Memory B cell (primary cell): ENCODE results near the gene SET.

Experiments
- ATAC-seq: fragments of 150-1000 bp; cut with Tn5 transposase; 2 replicates; pipeline ENCODE4 v1.10.0; 2021; ENCODE audit warnings: low read depth, mild to moderate bottlenecking, moderate library complexity
- DNase-seq, 2 donors: peaks; one replicate each; pipeline ENCODE4 v3.0.0; 2022; ENCODE audit warnings: low spot score in 2 of 2
- H3K27ac Mint-ChIP-seq: one replicate; pipeline ENCODE4 v1.8.0; 2022; ENCODE audit warnings: mild to moderate bottlenecking, moderate library complexity, mixed read lengths
- H3K27me3 Mint-ChIP-seq: one replicate; pipeline ENCODE4 v1.8.0; 2022; ENCODE audit warnings: mixed read lengths
- H3K36me3 Mint-ChIP-seq: one replicate; pipeline ENCODE4 v1.8.0; 2022; ENCODE audit warnings: mild to moderate bottlenecking, mixed read lengths
- H3K4me1 Mint-ChIP-seq: one replicate; pipeline ENCODE4 v1.8.0; 2022; ENCODE audit warnings: mixed read lengths
- H3K4me3 Mint-ChIP-seq: one replicate; pipeline ENCODE4 v1.8.0; 2022; ENCODE audit warnings: mild to moderate bottlenecking, moderate library complexity, mixed read lengths
- H3K9me3 Mint-ChIP-seq: one replicate; pipeline ENCODE4 v1.8.0; 2022; ENCODE audit warnings: mixed read lengths

SET gene

DNA sequence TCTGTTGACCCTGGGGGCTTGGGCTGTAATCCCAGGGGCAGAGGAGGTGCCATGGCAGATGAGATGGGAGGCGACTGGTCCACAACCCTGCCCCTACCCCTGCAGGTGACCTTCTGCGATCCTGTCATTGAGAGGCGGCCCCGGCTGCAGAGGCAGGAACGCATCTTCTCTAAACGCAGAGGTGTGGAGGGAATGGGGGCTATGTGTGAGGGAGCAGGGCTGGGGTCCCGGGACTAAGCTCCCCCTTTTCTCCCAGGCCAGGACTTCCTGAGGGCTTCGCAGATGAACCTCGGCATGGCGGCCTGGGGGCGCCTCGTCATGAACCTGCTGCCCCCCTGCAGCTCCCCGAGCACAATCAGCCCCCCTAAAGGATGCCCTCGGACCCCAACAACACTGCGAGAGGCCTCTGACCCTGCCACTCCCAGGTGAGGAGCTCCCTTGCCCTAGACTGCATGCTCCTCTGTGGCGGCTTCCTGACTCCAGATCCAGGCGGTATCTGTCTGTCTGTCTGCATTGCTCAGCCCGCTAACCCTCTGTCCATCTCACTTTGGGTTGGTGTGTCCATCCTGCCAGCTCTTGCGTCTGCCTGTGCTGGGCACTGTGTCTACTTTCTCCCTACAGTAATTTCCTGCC lies 25.0 kb downstream of the SET start:
- no peaks in the 10 kb centered on the region for H3K36me3 Mint-ChIP-seq
- H3K4me1 Mint-ChIP-seq = no peaks in the 10 kb centered on the region
- H3K27me3 Mint-ChIP-seq = no peaks in the 10 kb centered on the region
- no peaks in the 10 kb centered on the region for H3K9me3 Mint-ChIP-seq
- DNase-seq = no peak
- no peak overlapping the region for H3K4me3 Mint-ChIP-seq
- H3K27ac Mint-ChIP-seq = no peak overlapping the region
- no peak for ATAC-seq

GRCh38 chr9:128714586-128715435 lies 25.8 kb downstream of the SET start:
- no peak for DNase-seq
- Mint-ChIP-seq H3K4me1 (no peaks in the 10 kb centered on the region), H3K27me3 (no peaks in the 10 kb centered on the region)

DNA sequence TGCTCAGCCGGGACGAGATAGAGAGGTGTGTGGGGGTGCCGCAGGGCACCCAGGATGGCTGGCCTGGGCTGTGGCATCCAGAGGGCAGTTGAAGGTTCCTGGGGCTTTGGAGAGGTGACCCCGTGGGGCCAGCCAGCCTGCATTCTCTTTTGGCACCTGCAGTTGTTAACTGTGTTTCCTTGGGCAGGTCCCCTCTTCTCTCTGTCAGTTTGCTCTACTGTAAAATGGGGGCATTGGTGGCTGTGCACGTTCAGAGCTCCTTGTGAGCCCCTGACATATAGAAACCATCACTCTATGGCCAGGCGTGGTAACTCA lies 26.4 kb downstream of the SET start:
- no peak overlapping the region for H3K4me3 Mint-ChIP-seq
- peaks cover under 1% of the 10 kb centered on the region for H3K36me3 Mint-ChIP-seq
- H3K9me3 Mint-ChIP-seq = no peaks in the 10 kb centered on the region
- no peaks in the 10 kb centered on the region for H3K27me3 Mint-ChIP-seq
- DNase-seq (no peak), ATAC-seq (no peak)
- no peak overlapping the region for H3K27ac Mint-ChIP-seq
- H3K4me1 Mint-ChIP-seq = no peaks in the 10 kb centered on the region

More at GRCh38 chr9:128714586-128715435, 25.8 kb downstream of the SET start:
- Mint-ChIP-seq H3K9me3 (no peaks in the 10 kb centered on the region), H3K27ac (no peak overlapping the region), H3K36me3 (no peaks in the 10 kb centered on the region), H3K4me3 (no peak overlapping the region)
- no peak for ATAC-seq

GRCh38 chr9:128716581-128717254 lies 27.7 kb downstream of the SET start:
- H3K36me3 Mint-ChIP-seq = peaks cover 6% of the 10 kb centered on the region
- DNase-seq = no peak
- no peak overlapping the region for H3K4me3 Mint-ChIP-seq
- no peak overlapping the region for H3K27ac Mint-ChIP-seq
- no peaks in the 10 kb centered on the region for H3K9me3 Mint-ChIP-seq
- no peaks in the 10 kb centered on the region for H3K27me3 Mint-ChIP-seq
- H3K4me1 Mint-ChIP-seq = no peaks in the 10 kb centered on the region
- no peak for ATAC-seq

- DNase-seq = no peak
- Mint-ChIP-seq H3K4me3 (no peak overlapping the region), H3K9me3 (no peaks in the 10 kb centered on the region), H3K27me3 (no peaks in the 10 kb centered on the region), H3K4me1 (peaks cover 9% of the 10 kb centered on the region), H3K27ac (no peak overlapping the region), H3K36me3 (peaks cover 6% of the 10 kb centered on the region)
- no peak for ATAC-seq
These were observed 29.0 kb downstream of the SET start for GRCh38 chr9:128718047-128718446.

DNA sequence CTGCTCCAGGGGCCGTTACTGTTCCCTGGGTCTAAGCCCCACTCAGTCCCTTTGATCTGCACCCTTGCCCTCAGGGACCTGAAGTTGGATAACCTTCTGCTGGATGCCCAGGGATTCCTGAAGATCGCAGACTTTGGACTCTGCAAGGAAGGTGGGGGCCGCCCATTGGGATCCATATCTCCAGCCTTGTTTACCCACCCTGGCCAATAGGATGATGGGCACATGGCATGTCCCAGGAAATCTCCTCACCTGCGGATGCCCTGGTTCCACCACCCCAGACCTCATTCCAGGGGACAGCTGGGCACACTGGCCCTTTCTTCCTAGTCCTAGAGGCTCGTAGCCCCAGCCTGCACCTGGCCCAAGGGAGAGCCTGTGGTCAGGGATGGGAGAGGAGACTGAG lies 29.5 kb downstream of the SET start:
- no peak overlapping the region for H3K4me3 Mint-ChIP-seq
- H3K27ac Mint-ChIP-seq = no peak overlapping the region
- H3K36me3 Mint-ChIP-seq = peaks cover 6% of the 10 kb centered on the region
- DNase-seq = no peak
- no peak for ATAC-seq
- peaks cover 13% of the 10 kb centered on the region for H3K4me1 Mint-ChIP-seq
- no peaks in the 10 kb centered on the region for H3K9me3 Mint-ChIP-seq
- no peaks in the 10 kb centered on the region for H3K27me3 Mint-ChIP-seq

DNA sequence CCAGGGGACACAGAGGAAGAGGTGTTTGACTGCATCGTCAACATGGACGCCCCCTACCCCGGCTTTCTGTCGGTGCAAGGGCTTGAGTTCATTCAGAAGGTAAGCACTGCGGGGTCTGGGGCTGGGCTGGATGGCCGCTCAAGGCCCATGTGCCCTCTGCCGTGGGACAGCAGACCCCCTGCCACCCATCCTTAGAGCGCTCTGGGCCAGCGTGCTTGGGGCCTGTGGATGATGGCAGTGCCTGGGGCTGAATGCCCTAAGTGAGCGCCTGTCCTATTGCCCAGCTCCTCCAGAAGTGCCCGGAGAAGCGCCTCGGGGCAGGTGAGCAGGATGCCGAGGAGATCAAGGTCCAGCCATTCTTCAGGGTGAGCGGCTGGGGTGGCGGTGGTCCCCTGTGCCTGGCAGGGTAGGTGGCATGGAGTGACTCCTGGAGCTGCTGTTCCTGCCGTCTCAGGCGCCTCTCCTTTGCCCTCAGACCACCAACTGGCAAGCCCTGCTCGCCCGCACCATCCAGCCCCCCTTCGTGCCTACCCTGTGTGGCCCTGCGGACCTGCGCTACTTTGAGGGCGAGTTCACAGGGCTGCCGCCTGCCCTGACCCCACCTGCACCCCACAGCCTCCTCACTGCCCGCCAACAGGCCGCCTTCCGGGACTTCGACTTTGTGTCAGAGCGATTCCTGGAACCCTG lies 31.0 kb downstream of the SET start:
- no peak for DNase-seq
- Mint-ChIP-seq H3K27me3 (no peaks in the 10 kb centered on the region), H3K27ac (no peak overlapping the region), H3K36me3 (peaks cover 6% of the 10 kb centered on the region), H3K4me1 (peaks cover 24% of the 10 kb centered on the region), H3K4me3 (no peak overlapping the region), H3K9me3 (no peaks in the 10 kb centered on the region)
- ATAC-seq = no peak

GRCh38 chr9:128720841-128721486 lies 31.9 kb downstream of the SET start:
- Mint-ChIP-seq H3K36me3 (peaks cover 6% of the 10 kb centered on the region), H3K4me1 (peaks cover 25% of the 10 kb centered on the region), H3K27me3 (no peaks in the 10 kb centered on the region), H3K4me3 (no peak overlapping the region), H3K27ac (no peak overlapping the region), H3K9me3 (no peaks in the 10 kb centered on the region)
- ATAC-seq (no peak), DNase-seq (no peak)

- no peak for ATAC-seq
- no peak overlapping the region for H3K27ac Mint-ChIP-seq
- no peak for DNase-seq
- peaks cover 25% of the 10 kb centered on the region for H3K4me1 Mint-ChIP-seq
- no peaks in the 10 kb centered on the region for H3K9me3 Mint-ChIP-seq
- peak overlapping the region; percentile 97 for H3K4me3 Mint-ChIP-seq
- peaks cover 6% of the 10 kb centered on the region for H3K36me3 Mint-ChIP-seq
- H3K27me3 Mint-ChIP-seq = no peaks in the 10 kb centered on the region
These were observed 32.5 kb downstream of the SET start for GRCh38 chr9:128721487-128722010.

DNA sequence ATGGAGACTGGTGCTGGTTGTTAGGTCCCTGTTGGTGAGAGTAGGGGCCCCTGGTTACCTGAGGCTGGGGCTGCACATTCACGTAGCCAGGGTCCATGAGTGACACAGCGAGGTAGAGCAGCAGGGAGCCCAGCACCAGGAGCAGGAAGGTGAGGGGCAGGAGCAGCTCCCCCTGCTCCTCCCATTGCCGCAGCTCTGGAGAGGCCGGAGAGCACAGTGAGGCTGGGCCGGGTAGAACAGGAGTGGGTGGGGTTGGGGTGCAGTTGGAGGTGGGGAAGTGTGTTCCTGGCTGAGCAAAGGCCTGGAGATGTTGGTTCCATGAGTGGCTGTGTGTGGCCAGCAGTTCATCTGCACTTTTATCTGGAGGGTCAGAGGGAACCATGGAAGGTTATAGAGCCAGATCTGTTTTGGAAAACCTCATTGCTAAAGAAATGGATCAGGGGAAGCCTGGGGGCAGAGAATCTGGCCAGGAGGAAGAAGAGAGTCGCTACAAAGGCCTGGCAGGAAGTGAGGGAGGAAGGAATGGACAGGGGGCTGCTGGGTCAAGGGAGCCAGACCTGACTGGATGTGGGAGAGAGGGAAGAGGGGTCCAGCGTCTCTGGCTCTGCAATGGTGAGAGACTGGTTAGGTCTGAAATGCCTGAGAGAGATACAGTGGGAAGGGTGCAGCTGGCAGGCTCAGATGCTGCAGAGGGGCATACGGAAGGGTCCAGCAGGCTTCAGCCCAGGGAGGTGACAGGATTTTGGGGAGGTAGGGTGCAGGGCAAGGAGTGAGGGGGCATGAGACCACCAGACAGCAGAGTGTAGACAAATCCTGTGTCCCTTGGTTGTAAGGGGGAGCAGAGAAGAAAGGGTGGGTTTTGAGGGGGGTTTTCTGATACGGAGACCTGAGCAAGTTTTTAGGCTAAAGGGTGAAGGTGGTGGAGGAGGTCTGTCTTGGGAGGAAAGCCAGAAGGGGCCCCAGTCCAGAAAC lies 33.6 kb downstream of the SET start:
- Mint-ChIP-seq H3K4me1 (peaks cover 25% of the 10 kb centered on the region), H3K36me3 (peaks cover 6% of the 10 kb centered on the region), H3K4me3 (peak overlapping the region; percentile 97), H3K9me3 (no peaks in the 10 kb centered on the region), H3K27ac (peak overlapping the region; percentile 94), H3K27me3 (no peaks in the 10 kb centered on the region)
- DNase-seq = no peak
- no peak for ATAC-seq

DNA sequence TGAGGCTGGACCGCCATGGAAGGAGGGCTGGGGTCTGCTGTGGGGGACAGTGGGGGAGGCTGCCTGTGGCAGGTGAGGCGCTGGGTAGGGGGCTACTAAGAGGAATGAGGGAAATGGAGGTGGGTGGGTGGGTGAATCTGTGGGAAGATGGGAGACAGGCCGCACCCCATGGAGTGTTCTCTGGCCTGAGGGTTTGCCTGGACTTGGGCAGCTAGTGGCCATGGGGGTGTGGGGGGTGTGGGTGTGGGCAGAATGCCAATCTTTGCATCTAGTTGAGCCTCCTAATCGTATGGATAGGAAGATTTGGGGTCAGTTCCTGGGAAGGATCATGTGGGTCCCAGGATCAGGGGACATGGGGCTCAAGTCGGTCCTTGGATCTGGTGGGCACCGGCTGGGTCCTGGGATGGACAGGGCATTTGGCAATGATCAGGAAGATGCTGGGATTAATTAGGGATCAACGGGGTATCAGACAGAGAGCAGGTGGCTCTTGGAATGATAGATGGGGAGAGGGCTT lies 34.4 kb downstream of the SET start:
- no peaks in the 10 kb centered on the region for H3K27me3 Mint-ChIP-seq

DNA sequence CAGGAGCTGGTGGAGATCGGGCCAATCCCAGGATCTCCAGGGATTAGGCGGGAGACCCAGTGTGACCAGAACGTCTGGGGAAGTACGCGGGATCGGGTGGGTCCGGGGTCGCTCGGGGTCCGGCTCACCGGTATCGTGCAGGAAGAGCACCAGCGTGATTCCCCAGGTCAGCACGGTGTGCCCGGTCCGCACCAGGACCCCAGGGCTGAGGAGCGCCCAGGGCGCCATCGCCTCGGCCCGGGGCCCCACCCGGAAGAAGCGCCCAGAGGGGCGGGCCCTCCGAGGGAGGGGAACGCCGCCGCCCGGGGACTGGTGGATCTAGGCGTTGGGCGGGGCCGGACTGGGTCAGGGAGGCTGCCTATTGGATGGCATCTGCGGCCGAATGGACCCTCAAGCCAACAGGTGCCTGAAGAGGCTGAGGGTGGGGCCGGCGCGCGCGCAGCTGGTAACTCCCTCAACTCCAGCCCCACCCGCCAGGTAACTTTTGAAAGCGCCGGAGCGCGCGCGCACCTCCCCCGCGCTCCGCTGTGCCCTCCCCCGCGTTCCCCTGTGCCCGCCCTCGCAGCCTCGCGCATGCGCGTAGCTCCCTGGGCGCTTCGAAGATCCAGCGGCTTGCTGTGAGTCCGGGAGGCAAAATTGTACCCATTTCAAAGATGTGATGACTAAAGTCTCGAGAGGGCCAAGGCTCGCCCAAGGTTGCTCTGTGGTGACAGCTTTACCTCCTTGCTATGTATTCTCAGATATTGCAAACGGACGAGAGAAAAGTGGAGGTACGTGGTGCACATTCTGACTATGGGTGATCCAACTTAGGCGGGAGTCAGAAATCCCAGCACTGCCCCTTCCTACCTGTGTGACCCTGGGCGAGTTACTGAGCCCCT lies 35.1 kb downstream of the SET start, which contains the start of gene ZDHHC12:
TSS of gene ZDHHC12 (minus strand) at position 262 of the 878 bp plus-strand sequence. CDS start at position 228, 34 bp downstream.
- peak; percentile 90 to 98 for DNase-seq
- peaks cover 25% of the 10 kb centered on the region for H3K4me1 Mint-ChIP-seq
- peak; percentile 96 for ATAC-seq
- H3K27me3 Mint-ChIP-seq = no peaks in the 10 kb centered on the region
- no peaks in the 10 kb centered on the region for H3K9me3 Mint-ChIP-seq
- peak within 1 kb of the TSS; percentile 94 for H3K27ac Mint-ChIP-seq
- peaks cover 6% of the 10 kb centered on the region for H3K36me3 Mint-ChIP-seq
- H3K4me3 Mint-ChIP-seq = peak within 1 kb of the TSS; percentile 97

More for the DNA sequence above, 34.4 kb downstream of the SET start:
- Mint-ChIP-seq H3K36me3 (peaks cover 6% of the 10 kb centered on the region), H3K4me3 (peak overlapping the region; percentile 97), H3K9me3 (no peaks in the 10 kb centered on the region), H3K27ac (peak overlapping the region; percentile 94), H3K4me1 (peaks cover 25% of the 10 kb centered on the region)
- no peak for DNase-seq
- ATAC-seq = no peak
